HuH-7.5 (cell line): ENCODE measurements around the gene ALDH1L2.
A peak's percentile ranks its signal among the peaks of the same experiment; 100 is the strongest.

ENCODE experiments used
- DNase-seq: peaks from one replicate; pipeline ENCODE4 v3.0.0; 2011; ENCODE audit warnings: low spot score

ALDH1L2 gene

GRCh38 chr12:105083551-105084105 is 630 bp downstream of the ALDH1L2 start:
- no peak for DNase-seq

GRCh38 chr12:105083031-105083430 is 1.2 kb downstream of the ALDH1L2 start:
- no peak for DNase-seq

- no peak for DNase-seq
Observed at GRCh38 chr12:105078712-105079570, 5.3 kb downstream of the ALDH1L2 start.

GRCh38 chr12:105077435-105077834 is 6.8 kb downstream of the ALDH1L2 start:
- DNase-seq: no peak

GRCh38 chr12:105076913-105077312 is 7.3 kb downstream of the ALDH1L2 start:
- no peak for DNase-seq

GRCh38 chr12:105076098-105076497 is 8.2 kb downstream of the ALDH1L2 start:
- no peak for DNase-seq

- no peak for DNase-seq
Observed at GRCh38 chr12:105072888-105073488, 11.3 kb downstream of the ALDH1L2 start.

GRCh38 chr12:105071981-105072380 is 12.3 kb downstream of the ALDH1L2 start:
- no peak for DNase-seq

- no peak for DNase-seq
Observed at GRCh38 chr12:105069936-105070702, 14.1 kb downstream of the ALDH1L2 start.

- no peak for DNase-seq
Observed at GRCh38 chr12:105067511-105068031, 16.7 kb downstream of the ALDH1L2 start.

GRCh38 chr12:105064564-105065178 is 19.6 kb downstream of the ALDH1L2 start:
- no peak for DNase-seq

GRCh38 chr12:105060715-105061378 is 23.4 kb downstream of the ALDH1L2 start:
- DNase-seq: no peak

- no peak for DNase-seq
Observed at GRCh38 chr12:105057174-105057573, 27.1 kb downstream of the ALDH1L2 start.

- DNase-seq: peak; percentile 13
Observed at GRCh38 chr12:105053116-105053572, 31.1 kb downstream of the ALDH1L2 start.

GRCh38 chr12:105051981-105052380 is 32.3 kb downstream of the ALDH1L2 start:
- no peak for DNase-seq

GRCh38 chr12:105048315-105048714 is 35.9 kb downstream of the ALDH1L2 start:
- DNase-seq: no peak

- DNase-seq: no peak
Observed at GRCh38 chr12:105047308-105047707, 37.0 kb downstream of the ALDH1L2 start.

- no peak for DNase-seq
Observed at GRCh38 chr12:105041186-105041585, 43.1 kb downstream of the ALDH1L2 start.

- DNase-seq: no peak
Observed at GRCh38 chr12:105040476-105040875, 43.8 kb downstream of the ALDH1L2 start.

- no peak for DNase-seq
Observed at GRCh38 chr12:105036937-105037649, 47.2 kb downstream of the ALDH1L2 start.
